ENCODE results near the gene DAB2.

Gene DAB2

DNA sequence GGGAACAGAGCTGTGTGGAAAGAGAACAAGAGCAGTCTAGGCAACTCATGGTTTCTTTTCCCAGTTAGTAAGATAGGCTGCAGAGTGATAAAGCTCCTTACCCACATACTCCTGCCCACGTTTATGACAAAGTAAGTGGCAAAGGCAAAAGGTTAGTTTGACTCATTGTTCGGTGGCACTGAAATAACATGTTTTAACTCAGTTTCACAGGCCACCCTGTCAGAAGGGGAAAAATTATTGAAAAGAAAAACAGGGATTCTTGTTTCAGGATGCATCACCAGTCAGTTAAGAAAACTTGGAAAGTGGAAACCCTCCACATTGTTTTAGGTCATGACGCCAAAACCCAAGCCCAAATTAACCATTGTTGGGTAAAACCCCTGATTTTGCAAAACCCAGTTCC is 22.3 kb upstream of the DAB2 start:
- DNase-seq: no peak

DNA sequence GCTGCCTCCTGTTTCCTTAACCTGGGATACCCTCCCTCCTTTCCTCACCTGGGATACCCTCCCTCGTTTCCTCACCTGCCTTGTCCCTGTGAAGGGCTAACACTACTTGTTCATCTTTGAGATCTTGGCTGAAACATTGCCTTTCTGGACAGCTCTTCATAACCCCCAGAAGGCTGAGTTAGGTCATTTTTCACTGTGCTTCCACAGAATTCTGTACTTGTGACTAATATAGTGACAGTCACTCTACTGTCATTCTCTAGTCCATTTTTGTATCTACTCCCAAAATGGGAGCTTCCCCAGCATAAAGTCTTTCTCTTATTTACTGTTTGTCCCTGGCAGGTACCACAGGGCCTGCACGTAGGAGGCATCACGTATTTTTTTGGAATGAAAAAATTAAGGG is 21.5 kb upstream of the DAB2 start:
- DNase-seq: no peak

DNA sequence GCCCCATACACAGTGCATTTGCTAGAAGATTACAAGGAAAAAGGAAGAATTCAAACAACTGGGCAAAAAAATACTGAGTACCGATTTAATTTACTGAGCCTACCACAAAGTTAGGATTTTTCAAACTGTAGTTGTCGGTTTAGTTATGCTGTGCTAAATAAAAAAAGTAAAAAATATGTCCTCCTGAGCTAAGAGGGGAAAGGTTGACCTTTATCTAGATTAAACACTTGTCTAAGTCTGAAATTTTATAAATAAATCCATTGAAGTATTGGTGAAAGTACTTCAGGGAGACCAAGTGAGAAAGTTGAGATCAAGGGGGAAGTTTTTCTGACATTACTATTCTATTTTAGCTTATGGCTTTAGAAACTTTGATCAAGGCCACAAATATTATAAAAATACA is 19.1 kb upstream of the DAB2 start:
- DNase-seq: no peak

DNA sequence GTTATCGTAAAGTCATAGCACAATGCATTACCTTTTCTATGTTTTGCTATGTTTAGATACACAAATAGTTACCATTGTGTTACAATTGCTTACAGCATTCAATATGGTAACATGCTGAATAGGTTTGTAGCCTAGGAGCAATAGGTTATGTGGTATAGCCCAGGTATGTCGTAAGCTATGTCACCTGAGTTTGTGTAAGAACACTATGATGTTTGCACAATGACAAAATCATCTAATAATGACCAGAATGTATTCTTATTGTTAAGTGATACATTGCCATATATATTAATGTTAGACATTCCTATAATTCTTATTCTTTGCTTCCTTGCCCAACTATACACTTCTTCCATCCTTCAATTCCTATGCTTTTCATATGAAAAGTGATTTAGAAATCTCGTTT is 18.2 kb upstream of the DAB2 start:
- no peak for DNase-seq

DNA sequence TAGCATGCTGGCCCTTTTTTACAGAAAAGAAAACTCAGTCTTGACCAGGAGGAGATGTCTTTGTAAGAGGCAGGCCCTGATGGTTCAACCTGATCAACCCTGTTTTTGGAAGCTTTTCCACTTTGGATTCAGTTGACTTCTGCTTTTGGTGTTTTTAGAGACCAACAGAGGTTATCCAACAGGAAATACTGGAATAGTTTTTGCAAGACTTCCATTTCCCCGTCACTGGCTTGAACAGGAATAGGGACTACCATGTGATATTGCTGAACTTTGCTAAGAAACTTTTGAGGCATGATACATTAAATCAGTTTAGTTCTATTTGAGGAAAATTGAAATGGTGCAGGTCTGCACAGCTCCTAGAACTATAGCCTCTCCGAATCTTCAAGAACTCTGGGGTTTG is 17.1 kb upstream of the DAB2 start:
- DNase-seq: no peak

DNA sequence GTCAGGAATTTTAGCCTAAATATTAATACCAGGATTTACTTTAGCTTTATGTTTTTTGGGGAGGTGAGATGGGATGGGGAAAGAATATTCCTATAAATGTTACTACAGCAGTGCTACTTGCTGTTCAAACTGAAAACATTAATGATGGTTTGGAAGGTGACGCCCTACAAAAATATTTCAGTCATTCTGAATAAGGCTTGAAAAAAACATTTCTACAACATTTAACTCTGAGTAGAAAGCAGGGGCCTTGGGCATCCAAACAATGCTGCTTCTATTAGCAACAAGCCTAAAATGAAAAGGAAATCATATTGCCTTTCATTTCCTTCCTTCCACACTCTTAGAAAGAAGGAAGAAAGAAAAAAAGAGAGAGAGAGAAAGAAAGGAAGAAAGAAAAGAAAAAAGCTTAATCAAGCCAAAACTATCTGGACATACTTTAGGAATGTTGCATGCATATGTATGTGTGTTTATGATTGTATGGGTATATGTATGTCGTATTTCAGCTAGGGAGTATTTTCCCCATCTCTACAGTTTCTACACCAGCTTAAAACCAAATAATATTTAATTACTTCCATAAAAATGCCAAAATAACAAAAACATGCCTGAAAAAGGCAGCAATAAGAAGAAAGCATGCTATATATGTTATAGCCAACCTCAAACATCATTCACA is 16.3 kb upstream of the DAB2 start:
- DNase-seq: no peak

DNA sequence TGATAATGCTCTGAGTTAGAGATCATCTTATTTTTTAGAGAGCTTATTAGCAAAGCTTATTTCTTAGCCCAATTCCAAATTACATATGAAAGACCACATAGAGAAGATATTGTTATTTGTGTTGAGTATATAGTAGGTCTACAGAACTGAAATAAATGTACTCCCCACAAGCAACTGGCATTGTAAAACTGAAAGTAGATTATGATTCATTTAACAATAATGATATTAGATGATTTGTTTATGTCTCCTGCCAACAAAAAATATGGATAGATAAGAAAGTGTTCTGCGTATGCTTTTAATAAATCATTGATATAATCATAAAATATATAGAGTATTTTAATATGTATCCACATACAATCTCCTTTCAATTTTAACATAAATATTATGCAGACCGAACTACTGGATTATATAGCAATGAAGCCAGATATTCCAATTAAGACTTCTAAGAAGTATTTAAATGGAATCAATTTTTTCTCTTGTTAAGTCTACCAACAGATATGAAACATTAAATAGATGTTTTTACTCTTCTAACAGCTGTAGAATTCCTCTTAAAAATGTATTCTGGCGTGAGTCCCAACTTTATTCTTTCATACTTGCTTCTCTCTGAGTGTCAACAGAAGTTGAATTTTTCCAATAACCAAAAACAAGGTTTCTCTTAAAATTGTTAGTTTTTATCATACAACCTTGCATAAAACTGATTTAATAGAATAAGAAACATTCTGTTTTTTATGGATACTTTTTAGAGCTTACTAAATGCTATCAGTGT is 15.6 kb upstream of the DAB2 start:
- no peak for DNase-seq

DNA sequence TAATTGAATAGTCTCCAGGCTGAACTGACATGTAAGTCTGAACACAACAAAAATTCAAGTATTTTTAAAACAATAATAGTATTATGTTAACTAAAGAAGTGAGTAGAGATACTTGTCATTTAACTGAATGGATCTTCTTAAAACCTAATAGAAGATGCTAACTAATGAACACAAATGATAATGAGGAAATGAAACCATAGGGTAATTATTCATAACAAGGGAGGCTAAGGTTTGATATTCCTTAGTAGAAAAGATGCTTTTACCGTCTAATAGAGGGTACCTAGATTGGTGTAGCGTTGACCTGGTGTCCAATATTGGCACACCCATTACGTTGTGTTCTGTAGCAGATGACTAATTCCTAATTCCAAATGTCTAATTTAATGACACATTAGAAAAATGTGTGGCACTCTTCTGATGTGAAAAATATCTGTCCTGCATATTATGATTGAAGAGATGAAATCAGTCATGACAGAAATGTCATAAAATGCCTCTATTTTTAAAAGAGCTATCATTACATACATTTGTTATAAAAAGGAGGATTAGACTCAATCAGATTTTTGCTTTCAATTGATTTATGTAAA is 14.9 kb upstream of the DAB2 start:
- DNase-seq: no peak

DNA sequence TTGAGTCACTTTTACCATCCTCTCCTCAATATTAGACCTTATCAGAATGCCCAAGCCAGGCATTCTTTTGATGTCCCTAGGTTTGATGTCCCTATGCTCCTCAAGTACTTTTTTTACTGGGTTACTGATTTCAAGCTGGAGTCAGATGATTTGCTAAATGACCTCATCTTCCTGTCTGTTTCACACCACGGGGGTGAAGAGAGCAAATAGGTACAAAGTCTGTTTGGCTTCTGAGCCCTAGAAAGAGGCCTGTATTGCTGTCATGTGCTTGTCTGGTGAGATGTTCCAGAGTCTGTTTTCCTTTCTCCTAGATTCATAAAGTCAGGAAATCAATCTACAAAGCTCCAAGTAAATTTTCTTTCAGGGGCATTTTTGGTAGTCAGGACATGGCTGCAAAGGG is 12.7 kb upstream of the DAB2 start:
- no peak for DNase-seq

DNA sequence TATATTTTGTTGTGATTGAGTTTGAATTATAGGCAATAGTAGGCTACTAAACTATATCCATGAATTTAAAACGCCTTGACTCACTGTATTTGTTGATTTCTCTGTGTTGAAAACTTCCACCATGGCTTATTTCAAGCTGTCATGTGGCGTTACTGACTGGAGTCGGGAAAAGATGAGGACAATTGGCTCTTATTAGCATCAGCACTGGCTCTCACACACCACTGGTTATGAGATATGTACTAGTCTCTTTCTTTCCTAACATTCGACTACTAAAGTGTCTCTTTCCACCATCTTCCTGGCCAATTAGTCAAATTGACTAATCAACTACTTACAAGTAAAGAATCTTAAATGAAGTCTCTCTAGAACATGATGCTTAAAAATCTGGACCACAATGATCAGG is 9.1 kb upstream of the DAB2 start:
- no peak for DNase-seq

DNA sequence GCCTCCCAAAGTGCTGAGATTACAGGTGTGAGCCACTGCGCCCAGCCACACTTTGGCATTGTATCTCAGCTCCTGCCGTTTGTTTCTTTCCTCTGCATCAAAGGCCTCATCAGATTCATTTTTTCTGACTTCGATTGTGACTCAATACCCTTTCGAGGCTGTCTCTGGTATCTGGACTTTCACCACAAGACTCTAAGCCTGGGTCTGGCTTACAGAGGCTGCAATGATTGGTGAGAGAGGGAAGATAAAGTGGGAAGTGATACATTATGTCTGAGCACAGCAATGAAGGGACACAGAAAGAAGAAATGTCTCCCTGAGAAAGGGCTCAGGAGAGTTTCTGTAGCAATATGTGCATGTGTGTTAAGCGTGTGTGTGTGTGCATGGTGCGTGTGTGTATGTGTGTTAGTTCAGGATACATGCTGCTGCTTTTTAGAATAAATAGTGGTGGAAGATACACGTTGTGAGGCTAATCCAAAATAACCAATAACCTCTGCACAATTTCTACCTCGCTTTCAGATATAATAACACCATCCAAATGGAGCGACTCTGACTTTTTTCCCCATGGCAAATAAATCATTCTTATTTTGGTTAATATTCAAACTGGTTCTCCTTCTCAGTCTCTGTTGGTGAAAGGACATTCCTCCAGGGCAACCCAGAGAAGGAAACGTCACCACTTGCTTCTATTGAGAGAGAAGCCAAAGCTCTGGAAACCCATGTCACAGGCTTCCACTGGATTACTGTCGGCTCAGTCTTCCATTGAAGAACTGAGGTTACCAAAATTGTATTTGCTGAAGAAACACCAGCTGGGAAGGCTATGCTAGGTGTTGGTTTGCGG is 8.1 kb upstream of the DAB2 start:
- DNase-seq: no peak

DNA sequence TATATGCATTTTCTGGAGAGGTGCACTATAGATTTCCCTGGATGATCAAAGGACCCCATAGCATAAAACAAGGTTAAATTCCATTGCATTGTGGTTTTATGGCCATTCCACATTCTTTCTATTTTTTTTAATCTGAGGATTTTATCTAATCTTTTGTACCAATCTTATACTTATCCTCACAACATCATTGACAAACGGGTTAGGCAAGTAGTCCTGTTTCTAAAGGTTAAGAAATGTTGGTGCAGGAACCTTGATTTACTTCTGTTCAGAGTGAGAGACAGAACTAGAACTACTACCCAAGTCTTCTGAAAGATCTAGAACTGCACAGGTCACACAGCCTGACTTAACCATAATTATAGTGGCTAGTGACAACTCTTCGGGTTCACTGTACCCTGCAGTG is 5.7 kb upstream of the DAB2 start:
- DNase-seq: no peak

DNA sequence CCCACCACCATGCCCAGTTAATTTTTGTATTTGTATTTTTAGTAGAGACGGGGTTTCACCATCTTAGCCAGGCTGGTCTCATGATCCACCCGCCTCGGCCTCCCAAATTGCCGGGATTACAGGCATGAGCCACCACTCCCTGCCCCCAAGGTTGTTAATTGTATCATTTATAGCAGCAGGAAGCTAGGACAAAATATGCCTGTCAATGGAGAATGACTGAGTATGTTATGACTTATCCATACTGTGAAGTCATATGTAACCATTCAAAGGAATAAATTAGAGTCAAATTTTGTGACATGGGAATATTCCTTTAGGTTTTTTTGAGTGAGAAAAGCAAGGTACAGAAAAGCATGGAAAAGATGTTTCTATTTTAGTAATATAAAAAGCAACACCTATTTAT is 3.9 kb upstream of the DAB2 start:
- DNase-seq: no peak

DNA sequence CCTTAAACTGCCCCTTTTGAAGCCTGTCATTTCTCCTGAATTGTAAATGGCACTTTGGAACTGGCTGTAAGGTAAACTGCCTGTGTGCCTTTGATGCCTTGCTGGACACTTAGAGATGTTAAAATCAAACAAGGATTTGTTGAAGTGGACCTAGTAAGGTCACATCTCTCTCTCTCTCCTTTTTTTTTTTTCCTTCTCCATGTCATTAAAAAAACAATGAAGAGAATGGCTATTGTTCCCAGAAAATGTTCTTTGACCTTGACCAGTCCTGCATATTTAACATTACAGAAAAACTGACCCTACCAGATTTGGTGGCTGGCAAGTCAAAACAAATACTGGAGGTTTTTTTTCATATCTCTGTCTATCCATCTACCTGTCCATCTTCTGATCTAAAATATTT is 2.9 kb upstream of the DAB2 start:
- no peak for DNase-seq

DNA sequence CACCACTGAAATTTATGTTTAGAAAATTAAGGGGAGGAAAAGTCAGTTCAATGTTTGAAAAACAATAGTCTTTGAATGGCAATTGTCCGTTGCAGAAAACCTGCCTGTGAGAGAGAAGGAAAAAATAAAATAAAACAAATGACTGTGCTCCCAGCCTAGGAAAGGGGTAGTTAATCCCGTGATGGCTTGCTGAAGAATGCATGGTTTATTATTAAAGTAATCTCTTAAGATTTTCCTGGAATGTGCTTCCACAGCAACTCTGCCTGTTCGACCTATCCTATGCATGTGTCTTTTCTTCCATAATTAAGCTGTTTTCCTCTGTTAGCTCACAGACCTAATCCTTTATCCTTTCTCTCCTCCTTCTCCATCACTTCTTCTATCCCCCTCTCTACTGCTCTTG is 2.4 kb upstream of the DAB2 start:
- no peak for DNase-seq

DNA sequence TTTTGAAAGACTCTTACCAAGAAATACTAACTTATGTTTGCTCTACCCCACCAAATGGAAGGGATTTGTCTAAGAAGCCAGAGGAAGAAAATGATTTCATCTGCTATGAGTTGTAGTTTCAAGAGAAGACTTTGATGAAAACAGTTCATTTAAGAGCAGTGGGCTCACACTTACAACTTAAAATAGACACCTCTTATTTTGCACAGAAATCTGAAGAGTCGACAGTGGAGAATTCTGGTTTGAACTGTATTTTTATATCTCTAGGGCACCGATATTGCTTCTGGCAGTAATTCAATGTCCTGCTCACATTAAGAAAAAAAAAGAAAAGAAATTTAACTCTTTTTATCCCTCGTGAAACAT is 1.9 kb upstream of the DAB2 start:
- no peak for DNase-seq

DNA sequence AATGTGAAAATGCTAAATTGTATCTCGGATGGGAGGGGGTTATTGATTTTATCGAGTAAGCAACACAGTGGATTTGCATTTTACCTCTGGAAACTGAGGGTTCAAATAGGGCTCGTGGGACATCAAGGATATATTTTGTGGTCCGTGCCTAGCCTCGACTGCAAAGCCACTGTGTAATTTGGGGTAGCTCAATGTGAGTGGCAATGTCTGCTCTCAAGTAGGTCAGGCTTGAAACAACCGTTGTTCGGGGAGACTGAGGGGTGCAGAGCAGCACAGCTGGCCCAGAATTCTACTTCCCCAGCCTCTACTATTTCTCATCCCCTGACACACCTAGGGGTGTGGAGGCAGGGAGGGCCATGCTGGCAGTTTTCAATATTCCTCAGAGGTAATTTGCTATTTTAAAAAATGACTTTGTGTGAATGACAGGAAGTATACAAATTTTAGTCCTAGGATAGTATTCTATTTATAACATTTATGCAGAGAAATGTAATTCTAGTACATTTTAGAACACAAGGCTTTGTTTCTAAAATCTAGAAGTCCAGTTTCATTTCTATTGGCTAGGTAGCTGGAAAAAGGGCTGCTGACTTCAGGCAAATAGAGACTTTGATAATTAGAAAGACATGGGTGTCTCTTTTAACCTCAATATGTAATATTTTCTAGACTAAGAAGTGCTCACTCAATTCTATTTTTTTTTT is 1.4 kb upstream of the DAB2 start:
- no peak for DNase-seq

DNA sequence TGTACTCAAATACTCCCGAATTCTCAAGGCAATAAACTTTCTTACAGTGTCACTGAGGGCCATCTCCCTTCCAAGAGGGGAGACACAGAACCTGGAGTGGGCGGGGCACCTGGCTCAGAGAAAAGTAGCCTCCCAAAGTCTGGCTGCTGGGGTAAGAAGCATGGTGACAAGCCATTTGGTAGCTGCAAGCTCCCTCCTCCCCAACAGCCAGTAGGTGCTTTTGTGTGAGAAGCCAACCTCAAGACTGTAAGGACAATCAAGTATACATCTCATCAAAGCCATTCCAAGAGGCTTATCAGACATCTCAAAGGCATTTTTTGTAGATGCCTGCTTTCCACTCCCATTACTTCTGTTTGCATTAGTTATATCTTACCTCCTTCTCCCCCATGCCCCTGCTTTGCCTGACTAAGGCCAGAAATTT is 1.4 kb downstream of the DAB2 start:
- peak; percentile 15 for DNase-seq

DNA sequence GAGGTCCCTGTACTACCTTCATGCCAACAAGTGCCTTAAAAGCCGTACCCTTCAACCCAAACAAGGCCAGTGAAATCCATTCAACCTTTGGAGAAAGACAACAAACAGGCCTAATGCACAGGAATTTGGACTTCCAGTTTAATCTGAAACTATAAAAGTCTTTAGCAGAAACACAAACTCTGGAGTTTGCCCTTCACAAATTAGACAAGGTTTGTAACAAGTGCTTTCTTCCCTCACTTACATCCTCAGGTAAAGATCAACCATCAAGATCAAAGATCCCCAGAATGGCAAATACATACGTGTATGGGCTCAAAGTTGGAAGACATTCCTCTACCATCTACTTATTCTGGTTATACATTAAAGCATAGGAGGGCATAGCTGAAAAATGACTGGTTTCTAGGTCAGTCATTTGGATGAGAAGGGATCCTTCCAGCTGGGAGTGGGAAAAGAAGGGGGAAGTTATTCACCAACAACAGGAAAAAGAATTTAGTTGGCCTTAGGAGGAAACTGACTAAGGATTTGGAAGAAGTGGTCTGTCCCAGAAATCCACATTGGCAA is 2.0 kb downstream of the DAB2 start:
- DNase-seq: no peak

DNA sequence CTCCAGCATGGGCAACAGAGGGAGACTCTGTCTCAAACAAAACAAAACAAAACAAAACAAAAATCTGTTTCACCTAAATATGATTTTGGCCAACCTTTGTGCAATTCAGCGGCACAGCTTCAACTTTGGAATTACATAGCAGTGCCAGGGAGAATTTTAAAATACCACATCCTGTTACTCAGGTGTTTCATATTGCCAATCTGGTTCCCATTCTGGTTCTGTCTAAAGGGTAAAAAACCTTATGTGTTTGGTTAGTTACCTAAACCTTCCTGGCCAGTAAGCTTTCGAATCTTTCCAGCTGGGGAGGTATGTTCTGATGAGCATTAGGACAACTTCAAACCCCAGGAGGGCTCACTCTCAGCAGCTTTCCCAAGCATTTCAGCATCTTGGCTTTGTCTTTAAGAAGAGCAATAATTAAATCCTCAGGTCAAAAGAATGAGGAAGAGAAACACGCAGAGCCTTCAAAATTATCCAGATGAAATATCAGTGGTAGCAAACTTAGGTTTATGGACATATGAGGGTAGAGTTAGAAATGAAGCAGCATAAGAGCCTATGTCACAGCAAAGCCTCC is 2.7 kb downstream of the DAB2 start:
- DNase-seq: no peak

DNA sequence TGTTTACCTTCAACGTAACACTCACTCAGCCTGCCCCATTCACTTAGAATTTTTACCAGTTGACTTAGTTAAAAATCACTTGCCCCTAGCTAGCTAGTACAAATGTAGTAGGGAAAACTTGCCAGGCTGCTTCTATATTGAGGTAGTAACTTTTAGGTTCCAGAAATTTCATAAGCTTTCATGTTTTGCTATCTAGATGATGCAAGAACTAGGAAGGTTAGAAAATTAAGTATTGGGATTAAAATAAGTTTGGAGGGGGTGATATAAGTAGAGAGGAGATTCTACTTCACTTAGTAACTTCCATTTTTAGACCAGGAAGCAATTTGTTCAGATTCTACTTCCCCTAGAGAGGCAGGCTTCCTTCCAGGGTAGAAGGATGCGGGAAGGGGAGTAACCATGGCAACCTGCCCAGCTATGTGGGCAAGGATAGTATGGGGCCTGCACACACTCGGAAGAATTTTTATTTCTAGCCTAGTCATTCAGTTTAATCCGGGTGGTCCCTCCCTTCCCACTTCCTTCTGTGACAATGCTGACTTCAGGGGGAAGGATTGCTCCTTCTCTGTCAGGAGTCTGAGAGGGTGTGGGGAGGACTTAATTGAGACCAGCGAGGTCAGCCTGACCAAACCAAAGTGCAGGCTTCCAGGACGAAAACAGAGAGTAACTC is 4.2 kb downstream of the DAB2 start:
- peak; percentile 15 for DNase-seq

DNA sequence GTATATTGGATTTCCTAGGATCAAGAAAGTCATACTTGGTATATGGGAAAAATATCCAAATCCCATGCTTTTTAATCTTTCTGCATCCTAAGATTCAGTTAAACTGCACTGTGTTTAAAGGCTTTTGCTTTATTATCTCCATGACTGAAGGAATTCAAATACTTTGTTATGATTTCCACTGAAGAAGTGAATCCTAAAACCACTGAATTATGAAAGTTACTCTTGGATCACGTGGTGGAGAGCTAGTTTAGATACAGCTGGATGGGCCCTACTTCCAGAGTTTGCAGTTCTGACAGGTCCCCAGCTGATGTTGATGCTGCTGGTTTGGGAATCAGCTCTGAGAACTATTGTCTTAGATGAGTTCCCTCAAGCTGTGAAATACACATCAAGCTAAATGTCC is 5.0 kb downstream of the DAB2 start:
- no peak for DNase-seq
